Measurements from ENCODE around the gene GDA.

GDA gene

DNA sequence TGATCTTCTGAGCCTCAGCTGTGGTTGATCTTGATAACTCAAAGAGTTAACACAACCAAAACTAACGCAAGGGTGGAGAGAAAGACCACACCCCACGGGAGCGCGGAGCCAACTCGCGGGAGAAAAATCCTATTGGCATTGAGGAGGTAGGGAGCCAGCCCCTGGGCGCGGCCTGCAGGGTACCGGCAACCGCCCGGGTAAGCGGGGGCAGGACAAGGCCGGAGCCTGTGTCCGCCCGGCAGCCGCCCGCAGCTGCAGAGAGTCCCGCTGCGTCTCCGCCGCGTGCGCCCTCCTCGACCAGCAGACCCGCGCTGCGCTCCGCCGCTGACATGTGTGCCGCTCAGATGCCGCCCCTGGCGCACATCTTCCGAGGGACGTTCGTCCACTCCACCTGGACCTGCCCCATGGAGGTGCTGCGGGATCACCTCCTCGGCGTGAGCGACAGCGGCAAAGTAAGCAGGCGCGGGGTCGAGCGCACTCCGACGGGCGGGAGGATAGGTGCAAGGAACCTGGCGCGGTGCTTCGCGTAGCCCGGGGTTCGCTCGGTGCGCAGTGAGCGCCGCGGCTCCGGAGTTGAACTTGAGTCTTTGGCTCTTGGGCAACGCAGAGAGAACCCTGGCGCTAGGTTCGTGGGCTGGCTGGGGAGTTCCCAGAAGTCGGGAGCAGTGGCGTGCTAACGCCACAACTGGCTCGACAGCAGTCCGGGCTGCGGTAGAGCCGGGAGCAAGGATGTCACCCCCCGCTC, at the start of gene GDA:
GDA (plus strand) TSS at position 210 of the 745 bp plus-strand sequence; CDS start at position 330, 120 bp downstream.
- no peak for DNase-seq

GRCh38 chr9:72102520-72102919, 46.7 kb upstream of the GDA start:
- no peak for DNase-seq

DNA sequence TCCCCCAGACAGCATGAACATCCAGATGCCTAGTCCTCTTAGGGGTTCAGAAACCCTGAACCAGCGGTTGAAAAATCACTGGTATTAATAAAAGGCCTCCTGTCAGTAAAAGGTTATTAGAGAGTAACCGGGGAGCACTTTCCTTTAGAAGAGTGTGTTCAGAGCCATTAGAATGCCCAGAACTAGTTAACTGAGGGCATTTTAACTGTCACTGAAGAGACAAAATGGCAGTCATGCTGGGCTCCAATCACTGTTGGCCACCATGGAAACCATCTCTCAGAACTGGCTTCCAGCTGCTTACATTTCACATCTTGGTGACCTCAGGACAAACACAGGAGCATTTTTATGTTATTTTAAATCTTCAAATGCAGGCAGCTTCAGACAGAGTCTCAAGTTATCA, 36.2 kb upstream of the GDA start:
- no peak for DNase-seq

DNA sequence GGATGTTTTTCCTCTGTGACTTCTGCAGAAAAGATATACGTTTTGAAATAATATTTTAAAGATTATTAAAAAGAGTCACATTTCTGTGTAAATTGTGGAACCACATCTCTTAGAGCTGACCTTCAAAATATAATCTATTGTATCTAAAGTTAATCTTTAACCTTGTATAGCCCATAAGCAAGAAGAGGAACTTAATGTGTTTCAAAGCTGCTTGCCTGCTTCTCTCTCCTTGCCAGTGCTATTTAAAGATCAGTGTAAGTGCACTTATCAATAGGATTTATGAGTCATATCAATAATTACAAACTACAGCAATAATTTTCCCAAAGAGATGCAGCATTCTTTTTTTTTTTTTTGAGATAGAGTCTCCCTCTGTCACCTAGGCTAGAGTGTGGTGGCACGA, 29.4 kb upstream of the GDA start:
- no peak for DNase-seq

- DNase-seq = no peak
Observed at GRCh38 chr9:72124947-72125346, 24.3 kb upstream of the GDA start.

GRCh38 chr9:72127753-72128152, 21.5 kb upstream of the GDA start:
- no peak for DNase-seq

- DNase-seq = no peak
Observed at GRCh38 chr9:72128526-72128925, 20.7 kb upstream of the GDA start.

DNA sequence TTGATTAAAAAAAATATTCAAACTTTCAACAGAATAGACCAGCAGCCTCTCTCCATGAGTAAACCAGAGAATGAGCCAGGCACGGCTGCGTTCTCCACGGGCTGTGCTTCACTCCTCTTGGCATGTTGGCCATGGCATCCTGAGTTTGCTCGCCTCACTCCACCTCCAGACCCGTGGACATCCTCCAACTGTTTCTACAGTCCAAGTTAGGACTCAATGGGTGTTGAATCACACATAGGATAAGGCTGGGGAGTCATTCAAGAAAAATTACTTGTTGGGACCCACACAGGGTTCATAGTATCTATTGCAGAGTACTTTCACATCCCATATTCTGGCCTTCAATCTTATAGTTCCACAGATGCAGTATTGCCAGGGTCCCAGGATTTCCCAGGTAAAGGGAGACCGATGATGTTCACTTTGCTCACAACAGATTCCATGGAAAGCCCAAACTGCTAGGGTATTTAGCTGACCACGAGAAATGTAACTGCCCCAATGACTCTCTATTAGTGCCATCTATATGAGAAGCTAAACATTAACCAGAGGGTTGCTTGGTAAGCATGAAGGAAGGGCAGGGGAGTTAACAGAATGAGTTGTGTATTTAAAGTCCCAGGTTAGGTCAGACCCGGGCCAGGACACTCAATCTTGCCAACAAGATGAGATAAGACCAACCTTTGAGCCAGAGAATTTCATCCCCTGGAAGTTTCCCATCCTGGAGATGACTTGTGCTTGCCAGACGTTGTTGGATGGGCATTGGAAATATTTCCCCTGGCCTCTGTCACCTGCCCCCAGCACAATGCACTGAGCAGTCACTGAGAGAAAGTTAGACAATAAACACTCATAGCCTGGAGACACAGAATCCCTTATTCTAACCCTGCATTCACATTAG, 19.7 kb upstream of the GDA start:
- DNase-seq = no peak

- no peak for DNase-seq
Observed at GRCh38 chr9:72130321-72130720, 18.9 kb upstream of the GDA start.

DNA sequence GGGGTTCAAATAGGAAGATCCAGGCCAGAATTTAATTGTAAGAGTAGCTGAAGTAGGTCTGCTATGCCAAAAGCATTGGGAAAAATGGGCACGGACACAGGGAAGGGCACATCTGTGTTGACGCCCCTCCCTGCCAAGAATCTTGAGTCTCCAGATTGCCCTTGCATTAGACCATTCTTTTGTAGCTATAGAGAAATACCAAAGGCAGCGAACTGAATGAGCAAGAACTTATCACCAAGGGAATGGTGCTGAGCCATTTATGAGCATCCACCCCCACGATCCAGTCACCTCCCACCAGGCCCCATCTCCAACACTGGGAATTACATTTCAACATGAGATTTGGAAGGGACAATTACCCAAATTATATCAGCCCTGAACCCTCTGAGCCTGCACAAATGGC, 18.0 kb upstream of the GDA start:
- DNase-seq = no peak

DNA sequence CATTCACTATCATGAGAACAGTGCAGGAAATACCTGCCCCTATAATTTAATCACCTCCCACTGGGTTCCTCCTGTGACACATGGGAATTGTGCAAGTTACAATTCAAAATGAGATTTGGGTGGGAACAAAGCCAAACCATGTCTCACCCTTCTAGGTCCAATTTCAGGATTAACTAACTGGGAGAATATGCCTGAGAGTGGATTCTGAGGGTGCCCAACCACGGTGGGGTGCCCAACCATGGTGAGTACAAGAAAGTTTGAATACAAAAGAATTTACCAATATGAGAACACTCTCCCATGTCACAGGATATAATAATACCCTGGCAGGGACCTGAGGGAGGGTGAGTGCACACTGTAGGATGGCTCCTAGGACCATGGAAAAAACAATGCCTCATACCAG, 17.2 kb upstream of the GDA start:
- DNase-seq = no peak

- DNase-seq = no peak
Observed at GRCh38 chr9:72133365-72134035, 15.7 kb upstream of the GDA start.

DNA sequence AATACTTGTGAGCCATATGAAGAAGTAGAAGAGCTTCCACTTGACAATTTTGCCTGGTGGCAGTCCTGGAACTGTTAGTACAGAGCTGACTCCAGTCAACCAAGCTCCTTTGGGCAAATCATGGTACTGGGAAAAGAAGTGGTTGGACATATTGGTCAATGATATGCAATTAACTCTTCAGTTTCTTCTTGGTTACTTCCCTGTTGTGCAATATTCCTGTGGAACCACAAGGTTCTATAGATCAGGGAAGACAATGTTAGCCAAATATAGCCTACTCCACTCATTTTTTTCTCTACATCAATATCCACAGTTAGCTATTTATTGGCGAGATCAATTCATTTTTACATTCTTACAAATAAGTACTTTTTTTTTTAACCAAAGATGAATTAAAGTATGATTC, 14.4 kb upstream of the GDA start:
- DNase-seq = no peak

- no peak for DNase-seq
Observed at GRCh38 chr9:72137697-72138365, 11.4 kb upstream of the GDA start.

- DNase-seq = no peak
Observed at GRCh38 chr9:72139226-72139625, 10.0 kb upstream of the GDA start.

- no peak for DNase-seq
Observed at GRCh38 chr9:72140586-72140985, 8.7 kb upstream of the GDA start.

- DNase-seq = no peak
Observed at GRCh38 chr9:72141484-72141883, 7.8 kb upstream of the GDA start.

GRCh38 chr9:72144756-72145492, 4.3 kb upstream of the GDA start:
- DNase-seq = no peak

DNA sequence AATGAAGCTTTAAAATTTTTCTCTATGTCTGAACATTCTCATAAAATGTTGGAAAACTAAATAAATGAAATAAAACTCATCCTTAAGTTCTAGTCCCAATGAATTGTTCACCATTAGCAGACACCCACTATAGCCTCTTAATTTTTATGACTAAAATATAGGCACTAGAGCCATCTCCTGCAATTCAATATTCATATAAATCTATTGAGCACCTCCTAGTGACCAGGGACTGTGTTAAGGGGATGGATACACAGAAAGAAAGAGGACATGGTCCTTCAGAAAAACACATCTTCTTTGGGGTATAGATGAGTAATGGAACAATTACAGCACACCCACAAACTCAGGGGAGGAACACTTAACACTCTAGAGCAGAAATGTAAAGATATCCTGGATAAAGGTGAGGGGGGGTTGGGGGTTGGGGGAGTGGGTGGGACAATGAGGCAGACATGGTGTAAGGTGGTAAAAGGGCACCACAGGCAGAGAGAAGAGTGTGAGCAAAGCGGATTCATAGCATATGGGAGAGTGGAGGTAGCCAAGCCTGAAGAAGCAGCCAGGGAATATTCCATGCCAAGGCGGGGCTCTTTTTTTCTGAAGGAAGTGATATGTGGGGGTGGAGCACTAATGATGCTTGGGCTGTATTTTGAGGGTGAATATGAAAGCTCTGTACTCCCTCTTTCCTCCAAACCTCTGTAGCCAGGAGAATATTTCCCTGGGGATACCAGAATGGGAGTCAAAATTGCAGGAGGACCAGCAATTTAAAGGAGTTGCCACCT, 3.3 kb upstream of the GDA start:
- DNase-seq = no peak

GRCh38 chr9:72147676-72148075, 1.6 kb upstream of the GDA start:
- DNase-seq = no peak

- no peak for DNase-seq
Observed at GRCh38 chr9:72150127-72150526, 887 bp downstream of the GDA start.

DNA sequence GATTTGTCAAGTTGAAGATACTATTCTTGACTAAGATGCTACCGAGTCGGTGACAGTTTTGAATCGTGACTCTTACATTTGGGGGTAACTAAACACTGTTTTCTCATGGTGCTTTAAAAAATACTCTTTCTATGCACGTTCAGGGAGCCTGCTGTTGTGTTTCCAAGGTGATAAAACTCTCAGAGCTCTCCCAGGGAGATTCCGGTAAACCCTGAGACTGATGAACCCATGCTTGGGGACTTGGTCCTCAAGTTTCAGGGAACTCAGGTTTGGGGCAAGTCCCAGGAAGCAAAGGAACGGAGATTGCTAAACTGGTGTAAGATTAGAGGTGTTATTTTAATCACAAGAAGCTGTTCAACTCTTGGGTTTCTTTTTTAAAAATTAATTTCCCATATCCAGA, 1.4 kb downstream of the GDA start:
- DNase-seq = no peak

Measured in activated CD4-positive, alpha-beta T cell treated with anti-CD3 and anti-CD28 coated beads, Interleukin-2, amount 50 U/mL, for 16 hours (primary cell).